GM23338 (cell line): Measurements from ENCODE around the gene CKS1B. TPM values are rescaled to one million over a fixed set of nuclear protein-coding genes. Genes with fewer than 3 reads are reported as not detected.

Source experiments
- ATAC-seq: fragments of 200-7000 bp; cut with Tn5 transposase; 3 replicates; pipeline ENCODE4 v1.9.1; 2020
- DNase-seq: peaks from one replicate; pipeline ENCODE4 v3.0.0-alpha.2; 2015; ENCODE audit warnings: low spot score
- H2AFZ ChIP-seq: fragments of 200-600 bp; sonication (generic); 2 replicates; pipeline ENCODE4 v1.8.0; 2016; ENCODE audit warnings: antibody characterized with exemption, mild to moderate bottlenecking, moderate library complexity
- H3F3A ChIP-seq: fragments of 200-600 bp; sonication (generic); replicated peaks from 2 replicates; pipeline ENCODE4 v1.8.0; 2017; ENCODE audit warnings: antibody characterized with exemption, mixed run types, low read depth
- H3K27ac ChIP-seq: fragments of 200-600 bp; sonication (generic); 2 replicates; pipeline ENCODE4 v1.6.1; 2016; ENCODE audit warnings: low read depth
- H3K27me3 ChIP-seq: fragments of 200-600 bp; sonication (generic); 2 replicates; pipeline ENCODE4 v1.8.0; 2016; ENCODE audit warnings: mild to moderate bottlenecking, mixed run types, moderate library complexity; ENCODE audit not compliant: insufficient read depth
- H3K36me3 ChIP-seq: fragments of 200-600 bp; sonication (generic); 2 replicates; pipeline ENCODE4 v1.8.0; 2016; ENCODE audit warnings: mild to moderate bottlenecking; ENCODE audit not compliant: insufficient read depth
- H3K4me1 ChIP-seq: fragments of 200-600 bp; sonication (generic); 2 replicates; pipeline ENCODE4 v1.8.0; 2016; ENCODE audit warnings: mild to moderate bottlenecking, moderate library complexity; ENCODE audit not compliant: insufficient read depth
- H3K4me2 ChIP-seq: fragments of 200-600 bp; sonication (generic); 2 replicates; pipeline ENCODE4 v1.7.1; 2017; ENCODE audit warnings: mixed run types
- H3K4me3 ChIP-seq: fragments of 200-600 bp; sonication (generic); 2 replicates; pipeline ENCODE4 v1.6.1; 2016; ENCODE audit warnings: mixed run types
- H3K79me2 ChIP-seq: fragments of 200-600 bp; sonication (generic); replicated peaks from 2 replicates; pipeline ENCODE4 v1.8.0; 2017; ENCODE audit warnings: mild to moderate bottlenecking; ENCODE audit not compliant: insufficient read depth
- H3K9me2 ChIP-seq: fragments of 200-600 bp; sonication (generic); 2 replicates; pipeline ENCODE4 v1.8.0; 2017; ENCODE audit not compliant: insufficient read depth
- H4K20me1 ChIP-seq: fragments of 200-600 bp; sonication (generic); replicated peaks from 2 replicates; pipeline ENCODE4 v1.8.0; 2017; ENCODE audit warnings: mild to moderate bottlenecking; ENCODE audit not compliant: insufficient read depth
- H3K27ac Mint-ChIP-seq: 2 replicates; pipeline ENCODE4 v1.8.0; 2020; ENCODE audit warnings: inconsistent platforms, mild to moderate bottlenecking, moderate library complexity, mixed read lengths
- H3K27me3 Mint-ChIP-seq: 3 replicates; pipeline ENCODE4 v1.8.0; 2022; ENCODE audit warnings: low read depth, mild to moderate bottlenecking, moderate library complexity, mixed read lengths, inconsistent platforms; ENCODE audit not compliant: insufficient read depth, poor library complexity
- H3K36me3 Mint-ChIP-seq: 3 replicates; pipeline ENCODE4 v1.8.0; 2021; ENCODE audit warnings: low read depth, mild to moderate bottlenecking, inconsistent platforms, moderate library complexity, mixed read lengths
- H3K4me1 Mint-ChIP-seq: 3 replicates; pipeline ENCODE4 v1.8.0; 2020; ENCODE audit warnings: mild to moderate bottlenecking, inconsistent platforms, mixed read lengths
- H3K4me3 Mint-ChIP-seq: 3 replicates; pipeline ENCODE4 v1.8.0; 2021; ENCODE audit warnings: moderate library complexity, mild to moderate bottlenecking, inconsistent platforms, mixed read lengths
- H3K9me3 Mint-ChIP-seq: 3 replicates; pipeline ENCODE4 v1.8.0; 2020; ENCODE audit warnings: moderate library complexity, mild to moderate bottlenecking, inconsistent platforms, mixed read lengths
- EZH2 ChIP-seq: fragments of 200-600 bp; sonication (generic); IDR thresholded peaks from one replicate; pipeline ENCODE4 v1.8.0; 2017; ENCODE audit warnings: antibody characterized with exemption, mild to moderate bottlenecking, low read depth; ENCODE audit not compliant: unreplicated experiment
- EZH2phosphoT487 ChIP-seq: fragments of 200-600 bp; sonication (generic); IDR thresholded peaks from one replicate; pipeline ENCODE4 v1.8.1; 2018; ENCODE audit warnings: antibody characterized with exemption; ENCODE audit not compliant: unreplicated experiment
- JUNB ChIP-seq: IDR thresholded peaks from one replicate; pipeline ENCODE4 v1.6.1; 2016; ENCODE audit warnings: antibody characterized with exemption; ENCODE audit not compliant: unreplicated experiment
- polyA plus RNA-seq: library from polyadenylated mRNA; unstranded; fragments of >200 nt; fragmentation: Nextera tagmentation; extraction: Ambion mirVana; gene quantifications from 2 replicates; pipeline ENCODE4 v1.2.1, GENCODE V29; 2016
- total RNA-seq: library from RNA; depleted of rRNA; stranded (reverse); fragments of >200 nt; shearing (Covaris generic); gene quantifications from 2 replicates; pipeline ENCODE4 v1.2.3, GENCODE V29; 2014
- TF ChIP-seq, protein P1 (sequence below): IDR thresholded peaks from one replicate; pipeline ENCODE4 v1.6.1; 2018; ENCODE audit warnings: antibody characterized with exemption; ENCODE audit not compliant: unreplicated experiment
- TF ChIP-seq, protein P2 (sequence below): fragments of 250-450 bp; sonication (Bioruptor Pico); IDR thresholded peaks from 2 replicates; pipeline ENCODE4 v1.5.0; 2020; ENCODE audit warnings: mild to moderate bottlenecking, moderate library complexity

The CKS1B gene
- total and polyA plus RNA-seq, 2 experiments from 2014 or later = 296 to 617 TPM

DNA sequence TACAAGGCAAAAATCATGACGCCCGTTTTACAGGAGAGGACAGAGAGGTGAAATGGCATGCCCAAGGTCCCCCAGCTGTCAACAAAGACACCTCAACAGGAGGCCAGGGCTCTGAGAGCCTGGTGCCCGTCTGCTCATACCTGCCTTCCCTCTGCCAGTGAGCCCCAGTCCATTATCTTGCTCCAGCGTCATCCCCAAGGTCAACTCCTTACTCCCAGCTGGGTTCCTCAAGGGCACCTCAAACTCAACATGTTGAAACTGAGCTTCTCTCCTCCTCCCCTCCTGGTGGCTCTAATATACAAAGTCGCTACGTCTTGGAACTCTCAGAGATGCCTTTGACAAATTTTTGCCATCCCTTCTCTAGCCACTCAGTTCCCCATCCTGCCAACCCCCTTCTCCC lies 21.8 kb upstream of the CKS1B start:
- Histone ChIP-seq H3K4me3 (no peak overlapping the region), H3K4me2 (no peak overlapping the region), H3K4me1 (peaks cover 25% of the 10 kb centered on the region), H3F3A (peaks cover 10% of the 10 kb centered on the region), H2AFZ (no peak overlapping the region), H3K36me3 (no peaks in the 10 kb centered on the region), H3K79me2 (no peaks in the 10 kb centered on the region), H4K20me1 (peaks cover 9% of the 10 kb centered on the region; the same call in 1 of the 2 replicates), H3K27me3 (no peaks in the 10 kb centered on the region), H3K27ac (no peak overlapping the region), H3K9me2 (no peaks in the 10 kb centered on the region)
- Mint-ChIP-seq H3K27ac (no peak overlapping the region), H3K4me3 (no peak overlapping the region; the same call in 2 of the 3 replicates), H3K27me3 (peaks cover 31% of the 10 kb centered on the region), H3K4me1 (peaks cover 49% of the 10 kb centered on the region), H3K9me3 (no peaks in the 10 kb centered on the region), H3K36me3 (peaks cover under 1% of the 10 kb centered on the region; the same call in 2 of the 3 replicates)
- ATAC-seq = no peak
- DNase-seq = no peak
- no peak for TF ChIP-seq EZH2phosphoT487
- TF ChIP-seq, protein P1, sequence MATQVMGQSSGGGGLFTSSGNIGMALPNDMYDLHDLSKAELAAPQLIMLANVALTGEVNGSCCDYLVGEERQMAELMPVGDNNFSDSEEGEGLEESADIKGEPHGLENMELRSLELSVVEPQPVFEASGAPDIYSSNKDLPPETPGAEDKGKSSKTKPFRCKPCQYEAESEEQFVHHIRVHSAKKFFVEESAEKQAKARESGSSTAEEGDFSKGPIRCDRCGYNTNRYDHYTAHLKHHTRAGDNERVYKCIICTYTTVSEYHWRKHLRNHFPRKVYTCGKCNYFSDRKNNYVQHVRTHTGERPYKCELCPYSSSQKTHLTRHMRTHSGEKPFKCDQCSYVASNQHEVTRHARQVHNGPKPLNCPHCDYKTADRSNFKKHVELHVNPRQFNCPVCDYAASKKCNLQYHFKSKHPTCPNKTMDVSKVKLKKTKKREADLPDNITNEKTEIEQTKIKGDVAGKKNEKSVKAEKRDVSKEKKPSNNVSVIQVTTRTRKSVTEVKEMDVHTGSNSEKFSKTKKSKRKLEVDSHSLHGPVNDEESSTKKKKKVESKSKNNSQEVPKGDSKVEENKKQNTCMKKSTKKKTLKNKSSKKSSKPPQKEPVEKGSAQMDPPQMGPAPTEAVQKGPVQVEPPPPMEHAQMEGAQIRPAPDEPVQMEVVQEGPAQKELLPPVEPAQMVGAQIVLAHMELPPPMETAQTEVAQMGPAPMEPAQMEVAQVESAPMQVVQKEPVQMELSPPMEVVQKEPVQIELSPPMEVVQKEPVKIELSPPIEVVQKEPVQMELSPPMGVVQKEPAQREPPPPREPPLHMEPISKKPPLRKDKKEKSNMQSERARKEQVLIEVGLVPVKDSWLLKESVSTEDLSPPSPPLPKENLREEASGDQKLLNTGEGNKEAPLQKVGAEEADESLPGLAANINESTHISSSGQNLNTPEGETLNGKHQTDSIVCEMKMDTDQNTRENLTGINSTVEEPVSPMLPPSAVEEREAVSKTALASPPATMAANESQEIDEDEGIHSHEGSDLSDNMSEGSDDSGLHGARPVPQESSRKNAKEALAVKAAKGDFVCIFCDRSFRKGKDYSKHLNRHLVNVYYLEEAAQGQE = no peak
- no peak for TF ChIP-seq JUNB

DNA sequence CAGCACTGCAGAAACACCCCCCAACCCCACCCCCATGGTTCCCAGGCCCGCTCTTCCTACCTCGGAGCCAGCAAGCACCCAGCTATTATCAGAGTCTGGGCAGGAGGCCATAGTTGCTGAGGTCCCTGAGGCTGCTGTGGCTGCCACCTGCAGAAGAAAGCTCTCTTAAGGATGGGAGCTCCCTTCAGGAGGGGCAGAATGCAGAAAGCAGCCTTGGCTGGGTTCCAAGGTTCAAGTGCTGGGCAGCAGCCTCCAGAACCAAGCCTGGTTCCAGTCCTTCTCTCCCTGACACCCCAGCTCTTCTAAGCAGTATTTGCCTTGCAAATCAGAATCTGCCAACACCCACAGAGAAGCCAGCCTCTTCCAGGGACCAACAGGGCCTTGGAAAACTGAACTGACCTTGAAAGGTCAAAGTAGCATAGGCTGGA lies 20.9 kb upstream of the CKS1B start:
- ATAC-seq = no peak
- H3K36me3 ChIP-seq = no peaks in the 10 kb centered on the region
- no peaks in the 10 kb centered on the region for H3K79me2 ChIP-seq
- H3F3A ChIP-seq = peaks cover 14% of the 10 kb centered on the region
- peaks cover 9% of the 10 kb centered on the region; the same call in 1 of the 2 replicates for H4K20me1 ChIP-seq
- TF ChIP-seq EZH2 = no peak
- TF ChIP-seq, protein P2, sequence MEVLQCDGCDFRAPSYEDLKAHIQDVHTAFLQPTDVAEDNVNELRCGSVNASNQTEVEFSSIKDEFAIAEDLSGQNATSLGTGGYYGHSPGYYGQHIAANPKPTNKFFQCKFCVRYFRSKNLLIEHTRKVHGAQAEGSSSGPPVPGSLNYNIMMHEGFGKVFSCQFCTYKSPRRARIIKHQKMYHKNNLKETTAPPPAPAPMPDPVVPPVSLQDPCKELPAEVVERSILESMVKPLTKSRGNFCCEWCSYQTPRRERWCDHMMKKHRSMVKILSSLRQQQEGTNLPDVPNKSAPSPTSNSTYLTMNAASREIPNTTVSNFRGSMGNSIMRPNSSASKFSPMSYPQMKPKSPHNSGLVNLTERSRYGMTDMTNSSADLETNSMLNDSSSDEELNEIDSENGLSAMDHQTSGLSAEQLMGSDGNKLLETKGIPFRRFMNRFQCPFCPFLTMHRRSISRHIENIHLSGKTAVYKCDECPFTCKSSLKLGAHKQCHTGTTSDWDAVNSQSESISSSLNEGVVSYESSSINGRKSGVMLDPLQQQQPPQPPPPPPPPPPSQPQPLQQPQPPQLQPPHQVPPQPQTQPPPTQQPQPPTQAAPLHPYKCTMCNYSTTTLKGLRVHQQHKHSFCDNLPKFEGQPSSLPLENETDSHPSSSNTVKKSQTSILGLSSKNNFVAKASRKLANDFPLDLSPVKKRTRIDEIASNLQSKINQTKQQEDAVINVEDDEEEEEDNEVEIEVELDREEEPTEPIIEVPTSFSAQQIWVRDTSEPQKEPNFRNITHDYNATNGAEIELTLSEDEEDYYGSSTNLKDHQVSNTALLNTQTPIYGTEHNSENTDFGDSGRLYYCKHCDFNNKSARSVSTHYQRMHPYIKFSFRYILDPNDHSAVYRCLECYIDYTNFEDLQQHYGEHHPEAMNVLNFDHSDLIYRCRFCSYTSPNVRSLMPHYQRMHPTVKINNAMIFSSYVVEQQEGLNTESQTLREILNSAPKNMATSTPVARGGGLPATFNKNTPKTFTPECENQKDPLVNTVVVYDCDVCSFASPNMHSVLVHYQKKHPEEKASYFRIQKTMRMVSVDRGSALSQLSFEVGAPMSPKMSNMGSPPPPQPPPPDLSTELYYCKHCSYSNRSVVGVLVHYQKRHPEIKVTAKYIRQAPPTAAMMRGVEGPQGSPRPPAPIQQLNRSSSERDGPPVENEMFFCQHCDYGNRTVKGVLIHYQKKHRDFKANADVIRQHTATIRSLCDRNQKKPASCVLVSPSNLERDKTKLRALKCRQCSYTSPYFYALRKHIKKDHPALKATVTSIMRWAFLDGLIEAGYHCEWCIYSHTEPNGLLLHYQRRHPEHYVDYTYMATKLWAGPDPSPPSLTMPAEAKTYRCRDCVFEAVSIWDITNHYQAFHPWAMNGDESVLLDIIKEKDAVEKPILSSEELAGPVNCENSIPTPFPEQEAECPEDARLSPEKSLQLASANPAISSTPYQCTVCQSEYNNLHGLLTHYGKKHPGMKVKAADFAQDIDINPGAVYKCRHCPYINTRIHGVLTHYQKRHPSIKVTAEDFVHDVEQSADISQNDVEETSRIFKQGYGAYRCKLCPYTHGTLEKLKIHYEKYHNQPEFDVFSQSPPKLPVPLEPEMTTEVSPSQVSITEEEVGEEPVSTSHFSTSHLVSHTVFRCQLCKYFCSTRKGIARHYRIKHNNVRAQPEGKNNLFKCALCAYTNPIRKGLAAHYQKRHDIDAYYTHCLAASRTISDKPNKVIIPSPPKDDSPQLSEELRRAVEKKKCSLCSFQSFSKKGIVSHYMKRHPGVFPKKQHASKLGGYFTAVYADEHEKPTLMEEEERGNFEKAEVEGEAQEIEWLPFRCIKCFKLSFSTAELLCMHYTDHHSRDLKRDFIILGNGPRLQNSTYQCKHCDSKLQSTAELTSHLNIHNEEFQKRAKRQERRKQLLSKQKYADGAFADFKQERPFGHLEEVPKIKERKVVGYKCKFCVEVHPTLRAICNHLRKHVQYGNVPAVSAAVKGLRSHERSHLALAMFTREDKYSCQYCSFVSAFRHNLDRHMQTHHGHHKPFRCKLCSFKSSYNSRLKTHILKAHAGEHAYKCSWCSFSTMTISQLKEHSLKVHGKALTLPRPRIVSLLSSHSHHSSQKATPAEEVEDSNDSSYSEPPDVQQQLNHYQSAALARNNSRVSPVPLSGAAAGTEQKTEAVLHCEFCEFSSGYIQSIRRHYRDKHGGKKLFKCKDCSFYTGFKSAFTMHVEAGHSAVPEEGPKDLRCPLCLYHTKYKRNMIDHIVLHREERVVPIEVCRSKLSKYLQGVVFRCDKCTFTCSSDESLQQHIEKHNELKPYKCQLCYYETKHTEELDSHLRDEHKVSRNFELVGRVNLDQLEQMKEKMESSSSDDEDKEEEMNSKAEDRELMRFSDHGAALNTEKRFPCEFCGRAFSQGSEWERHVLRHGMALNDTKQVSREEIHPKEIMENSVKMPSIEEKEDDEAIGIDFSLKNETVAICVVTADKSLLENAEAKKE (CRISPR knock-in tag) = no peak
- H3K27me3 ChIP-seq = no peaks in the 10 kb centered on the region
- Mint-ChIP-seq H3K4me1 (peaks cover 55% of the 10 kb centered on the region), H3K9me3 (no peaks in the 10 kb centered on the region), H3K27me3 (peaks cover 33% of the 10 kb centered on the region), H3K27ac (peak overlapping the region; percentile 85; the same call in 1 of the 2 replicates), H3K36me3 (peaks cover 7% of the 10 kb centered on the region; the same call in 2 of the 3 replicates), H3K4me3 (no peak overlapping the region)
- no peaks in the 10 kb centered on the region for H3K9me2 ChIP-seq
- H3K4me3 ChIP-seq = no peak overlapping the region
- no peak overlapping the region for H2AFZ ChIP-seq
- H3K4me1 ChIP-seq = peaks cover 30% of the 10 kb centered on the region
- H3K4me2 ChIP-seq = no peak overlapping the region
- no peak for DNase-seq
- H3K27ac ChIP-seq = no peak overlapping the region
